GM18867 (cell line): Measurements from ENCODE around the gene ZIC4.
A peak's percentile ranks its signal among the peaks of the same experiment; 100 is the strongest.

Experiments
- ATAC-seq: cut with Tn5 transposase; IDR thresholded peaks from one replicate; pipeline ENCODE4 v1.9.1; 2021; ENCODE audit warnings: mild to moderate bottlenecking, moderate library complexity; ENCODE audit not compliant: unreplicated experiment

The ZIC4 gene

GRCh38 chr3:147371771-147372340 is 34.5 kb downstream of the ZIC4 start:
- no peak for ATAC-seq

DNA sequence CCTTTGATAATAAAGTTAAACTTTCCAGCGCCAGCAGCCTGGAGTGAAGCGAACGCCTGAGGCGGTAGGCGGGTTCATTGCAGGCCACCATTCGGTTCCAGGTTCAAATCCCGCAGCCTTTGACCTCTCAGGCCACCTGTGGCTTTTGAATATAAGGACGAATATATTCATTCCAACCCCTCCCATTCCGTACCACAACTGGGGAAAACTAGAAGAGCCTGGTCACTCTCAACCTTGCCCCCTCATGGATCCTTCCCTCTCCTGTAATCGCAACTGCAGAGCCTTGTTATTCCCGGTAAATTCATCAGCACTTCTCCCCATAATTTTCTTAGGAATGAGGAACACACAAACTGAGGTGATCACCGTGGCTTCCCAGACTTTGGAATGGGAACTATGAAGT is 35.2 kb downstream of the ZIC4 start:
- ATAC-seq: no peak

- ATAC-seq: no peak
Measured at GRCh38 chr3:147370349-147370748, 36.0 kb downstream of the ZIC4 start.

DNA sequence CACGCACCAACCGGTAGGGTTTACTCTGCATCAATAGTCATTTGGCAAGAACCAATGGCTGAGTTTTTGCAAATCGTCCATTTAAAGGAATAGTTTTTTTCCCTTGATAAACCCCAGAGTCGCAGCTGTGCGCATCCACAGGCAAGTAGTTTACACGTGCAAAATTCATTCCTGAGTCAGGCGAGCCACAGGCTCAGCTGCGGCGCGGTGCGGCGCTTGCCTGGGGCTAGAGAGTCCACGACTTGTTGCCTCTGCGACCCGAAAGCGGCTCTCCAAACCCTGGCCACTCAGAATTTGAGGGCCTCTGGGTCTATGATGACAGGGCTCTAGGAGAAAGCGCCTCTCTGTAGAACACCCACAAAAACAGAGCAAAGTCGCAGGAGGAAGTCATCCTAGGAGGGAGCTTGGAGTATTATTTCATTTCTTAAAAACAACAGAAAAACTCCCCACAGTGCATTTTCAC is 36.7 kb downstream of the ZIC4 start:
- no peak for ATAC-seq

DNA sequence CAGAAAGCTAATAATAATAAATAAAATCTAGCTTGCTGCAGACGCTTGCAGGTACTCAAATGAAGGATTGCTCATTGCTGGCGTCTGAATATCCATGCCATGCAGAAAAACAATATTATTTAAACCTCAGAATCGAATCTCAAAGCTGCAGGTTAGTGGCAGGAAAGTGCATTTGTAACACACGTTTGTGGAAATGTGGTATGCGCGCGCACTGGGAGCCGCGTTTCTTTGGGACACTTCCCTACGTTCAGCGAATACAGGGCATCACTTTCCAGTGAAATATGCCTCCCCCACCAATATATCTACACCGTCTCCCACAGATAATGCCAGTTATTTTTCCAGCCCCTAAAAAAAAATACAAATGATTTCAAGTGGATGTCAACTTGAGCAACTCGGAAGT is 37.1 kb downstream of the ZIC4 start:
- ATAC-seq: no peak

- no peak for ATAC-seq
Measured at GRCh38 chr3:147368561-147369221, 37.7 kb downstream of the ZIC4 start.

- ATAC-seq: no peak
Measured at GRCh38 chr3:147368151-147368550, 38.2 kb downstream of the ZIC4 start.

DNA sequence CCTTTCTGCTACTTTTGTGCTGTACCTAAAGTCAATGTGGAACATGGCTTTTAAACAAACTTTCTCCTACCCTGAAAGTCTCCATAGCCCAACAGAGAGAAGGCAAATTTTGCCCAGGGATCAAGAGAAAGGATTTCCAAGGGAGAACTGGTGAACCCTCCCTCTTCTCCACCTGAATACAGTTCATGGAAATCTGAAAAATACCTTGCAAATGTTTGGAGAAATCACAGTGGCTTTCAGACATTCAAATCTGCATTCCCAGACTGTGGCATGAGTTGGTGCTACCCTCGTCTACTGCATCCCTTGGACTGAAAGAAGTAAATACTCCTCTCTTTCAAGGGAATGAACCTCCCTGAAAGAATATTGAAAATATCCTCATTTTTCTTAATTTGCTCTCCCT is 38.7 kb downstream of the ZIC4 start:
- no peak for ATAC-seq

- no peak for ATAC-seq
Measured at GRCh38 chr3:147365196-147366115, 40.9 kb downstream of the ZIC4 start.

- ATAC-seq: no peak
Measured at GRCh38 chr3:147364771-147365170, 41.6 kb downstream of the ZIC4 start.

DNA sequence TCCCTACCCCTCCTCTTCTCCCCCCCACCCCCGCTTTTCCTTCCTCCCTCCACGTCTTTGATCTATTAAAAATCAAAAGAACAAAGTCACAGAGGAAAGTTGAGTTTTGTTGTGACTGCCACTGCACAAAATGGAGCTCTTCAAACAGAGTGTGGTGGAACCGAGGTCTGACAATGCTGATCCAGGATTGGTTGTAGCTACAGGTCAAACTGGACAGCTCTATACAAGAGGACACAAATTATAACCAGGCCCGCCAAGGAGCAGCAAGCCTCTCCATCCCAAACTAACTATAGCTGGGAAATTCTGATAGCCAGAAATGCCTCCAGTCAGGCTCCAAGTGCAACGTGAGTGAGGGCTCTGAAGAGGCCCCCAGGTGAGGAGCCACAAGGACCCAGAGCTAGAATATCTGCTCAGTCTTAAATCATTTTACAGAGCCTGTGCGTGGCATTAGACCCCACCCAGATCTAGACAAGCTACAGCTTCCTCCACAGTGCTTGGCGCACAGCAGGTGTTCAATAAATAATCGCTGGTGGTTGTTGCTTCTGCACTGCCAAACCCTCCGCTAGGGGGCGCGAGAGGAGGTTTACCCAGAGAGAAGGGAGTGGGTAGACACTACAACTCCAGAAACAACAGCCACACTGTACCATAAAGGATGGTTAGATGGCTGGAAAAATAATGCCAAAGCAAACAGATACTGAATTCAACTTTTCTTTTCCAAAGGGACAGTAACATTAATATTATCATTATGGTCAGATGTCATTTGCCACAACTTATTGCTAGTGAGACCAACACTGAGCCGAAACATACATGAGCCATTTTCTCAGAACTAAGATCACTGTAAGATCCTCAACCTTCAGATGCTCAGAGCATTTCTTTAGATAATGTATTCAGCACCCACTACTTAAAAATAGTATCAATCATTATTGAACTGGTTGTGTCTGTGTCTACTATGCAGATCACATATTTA is 44.6 kb downstream of the ZIC4 start:
- ATAC-seq: peak; percentile 78

- ATAC-seq: no peak
Measured at GRCh38 chr3:147360646-147361453, 45.5 kb downstream of the ZIC4 start.

DNA sequence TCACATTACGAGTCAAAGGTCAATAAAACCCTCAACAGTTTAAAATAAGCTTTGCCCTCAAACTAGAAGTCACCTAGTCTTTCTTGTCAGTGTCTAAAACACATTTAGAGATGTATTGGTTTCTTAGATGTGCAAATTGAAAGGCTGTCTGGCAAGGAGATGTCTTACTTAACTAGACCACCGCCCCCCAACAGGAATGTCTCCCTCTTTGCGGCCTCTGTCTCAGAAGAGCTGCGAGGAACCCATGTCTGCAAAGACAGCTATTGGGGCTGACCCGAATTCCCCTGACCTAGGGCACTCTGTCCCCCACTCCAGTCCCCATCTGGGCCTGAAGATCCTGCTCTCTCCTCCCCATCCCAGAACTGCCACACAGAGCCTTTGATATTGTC is 46.3 kb downstream of the ZIC4 start:
- no peak for ATAC-seq

DNA sequence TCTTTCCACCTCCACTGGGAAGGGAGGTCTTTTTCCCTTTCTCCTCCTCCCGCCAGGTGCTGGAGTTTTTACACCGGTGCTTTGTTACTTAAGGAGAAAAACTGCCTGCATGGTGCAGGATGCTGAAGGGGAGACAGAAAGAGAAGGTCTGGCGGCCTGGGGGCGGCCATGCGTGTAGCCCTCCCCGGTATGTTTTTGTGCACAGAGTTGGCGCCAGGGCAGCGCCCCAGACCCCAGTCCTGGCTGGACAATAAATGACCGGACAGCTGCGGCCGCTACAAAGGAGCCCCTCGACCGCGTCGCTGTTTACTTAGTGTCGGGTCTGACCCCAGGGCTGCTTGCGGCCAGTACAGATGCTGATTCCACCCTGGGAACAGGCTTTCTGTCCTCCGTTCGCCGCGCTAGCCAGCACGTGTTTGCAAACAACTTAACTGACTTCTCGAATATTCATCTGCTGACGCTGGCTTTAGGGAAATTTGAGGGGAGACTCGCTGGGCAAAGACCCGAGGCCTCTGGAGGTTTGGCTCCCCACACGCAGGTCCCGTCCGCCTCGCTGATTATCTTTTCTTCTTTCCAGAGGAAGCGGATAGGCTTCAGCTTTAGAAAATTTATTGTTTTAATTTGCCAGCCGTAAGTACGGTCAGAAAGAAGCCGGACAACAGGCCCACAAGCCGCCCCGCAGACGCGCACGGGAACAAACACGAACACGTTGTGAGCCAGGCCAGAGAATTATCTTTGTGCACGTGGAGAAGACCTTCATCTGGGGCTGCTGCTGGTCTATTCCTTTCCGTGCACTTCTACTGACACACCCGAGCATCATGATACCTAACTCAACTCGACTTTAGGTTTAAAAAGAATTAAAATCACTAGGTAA is 46.9 kb downstream of the ZIC4 start:
- ATAC-seq: no peak

DNA sequence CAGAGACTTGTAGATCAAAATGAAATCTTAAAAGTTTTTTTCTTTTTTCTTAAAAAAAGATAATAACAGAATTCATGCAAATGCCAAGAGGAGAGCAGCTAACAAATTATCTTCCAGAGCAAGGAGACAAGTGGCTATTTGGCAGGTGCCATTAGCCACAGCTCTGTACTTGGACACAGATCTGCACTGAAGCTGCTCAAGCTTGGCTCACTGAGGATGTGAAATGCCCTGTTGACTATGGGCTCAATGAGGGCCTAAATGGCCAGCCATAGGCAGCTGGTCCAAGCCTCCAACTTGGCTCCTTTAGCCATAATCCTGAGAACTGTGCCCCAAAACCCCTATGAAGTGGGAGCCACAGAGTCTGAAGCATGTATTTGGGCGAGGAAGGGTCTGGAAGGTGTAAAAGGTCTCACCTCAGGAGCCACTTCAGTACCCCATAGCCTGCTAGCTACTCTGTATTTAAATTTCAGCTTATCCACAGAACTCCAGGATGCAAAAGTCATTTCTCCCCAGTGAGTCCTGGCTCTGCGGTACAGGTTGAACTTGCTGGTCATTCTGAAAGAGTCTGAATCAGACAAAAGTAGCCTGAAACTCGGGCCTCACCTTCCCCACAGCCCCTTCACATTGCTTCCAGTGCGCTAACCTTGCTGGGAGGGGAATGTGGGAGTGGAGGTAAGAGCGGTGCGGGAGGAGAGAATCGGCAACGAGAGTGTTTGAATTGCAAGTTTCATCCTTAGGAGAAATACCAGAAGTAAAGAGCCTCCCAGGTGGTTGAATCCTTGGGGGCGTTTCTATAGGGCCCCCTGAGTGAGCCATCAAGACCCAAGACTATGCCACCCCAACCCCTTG is 48.0 kb downstream of the ZIC4 start:
- no peak for ATAC-seq

GRCh38 chr3:147356909-147357900 is 49.1 kb downstream of the ZIC4 start:
- ATAC-seq: no peak
